HL-60 (cell line): ENCODE results near the gene NKD1.

ENCODE experiments used
- POLR2AphosphoS5 ChIP-seq: IDR thresholded peaks from 2 replicates; pipeline ENCODE4 v1.6.1; 2012; ENCODE audit warnings: low read depth
- TF ChIP-seq, protein P1 (sequence below): IDR thresholded peaks from one replicate; pipeline ENCODE4 v1.5.1; 2011; ENCODE audit warnings: low read length, control low read depth, inconsistent platforms; ENCODE audit not compliant: insufficient read depth

DNA sequence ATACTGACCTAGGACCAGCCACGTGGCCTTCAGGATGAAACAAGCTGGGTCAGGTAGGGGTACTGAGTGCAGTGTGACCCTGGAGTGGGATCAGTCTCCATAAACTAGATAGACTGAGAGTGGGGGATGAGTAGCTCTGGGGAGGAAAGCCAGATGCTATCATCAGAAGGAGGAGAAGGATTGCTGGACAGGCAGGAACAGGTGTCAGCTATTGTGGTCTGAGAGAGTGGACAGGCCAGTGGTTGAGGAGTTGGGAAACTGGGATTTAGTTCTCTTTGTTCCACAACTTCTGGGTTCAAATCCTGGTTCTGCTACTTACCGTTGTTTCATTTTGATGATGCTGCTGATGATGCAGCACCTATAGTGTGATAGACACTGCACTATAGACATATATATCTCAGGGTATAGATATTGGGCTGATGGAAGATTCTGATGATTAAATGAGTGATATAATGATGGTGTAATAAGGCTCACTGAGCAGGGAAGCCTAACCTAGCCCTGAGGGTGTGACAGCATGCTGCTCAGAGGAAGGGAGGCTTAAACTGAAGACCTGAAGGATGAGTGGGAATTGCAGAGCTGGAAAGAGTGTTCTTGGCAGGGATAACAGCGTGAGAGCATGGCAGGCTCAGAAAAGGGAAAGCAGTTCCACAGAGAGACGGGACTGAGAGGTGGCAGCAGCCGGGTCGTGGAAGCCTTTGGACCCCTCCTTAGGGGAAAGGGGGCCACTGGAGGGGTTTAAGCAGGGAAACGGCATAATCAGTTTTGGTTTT is 66.9 kb downstream of the NKD1 start:
- TF ChIP-seq, protein P1, sequence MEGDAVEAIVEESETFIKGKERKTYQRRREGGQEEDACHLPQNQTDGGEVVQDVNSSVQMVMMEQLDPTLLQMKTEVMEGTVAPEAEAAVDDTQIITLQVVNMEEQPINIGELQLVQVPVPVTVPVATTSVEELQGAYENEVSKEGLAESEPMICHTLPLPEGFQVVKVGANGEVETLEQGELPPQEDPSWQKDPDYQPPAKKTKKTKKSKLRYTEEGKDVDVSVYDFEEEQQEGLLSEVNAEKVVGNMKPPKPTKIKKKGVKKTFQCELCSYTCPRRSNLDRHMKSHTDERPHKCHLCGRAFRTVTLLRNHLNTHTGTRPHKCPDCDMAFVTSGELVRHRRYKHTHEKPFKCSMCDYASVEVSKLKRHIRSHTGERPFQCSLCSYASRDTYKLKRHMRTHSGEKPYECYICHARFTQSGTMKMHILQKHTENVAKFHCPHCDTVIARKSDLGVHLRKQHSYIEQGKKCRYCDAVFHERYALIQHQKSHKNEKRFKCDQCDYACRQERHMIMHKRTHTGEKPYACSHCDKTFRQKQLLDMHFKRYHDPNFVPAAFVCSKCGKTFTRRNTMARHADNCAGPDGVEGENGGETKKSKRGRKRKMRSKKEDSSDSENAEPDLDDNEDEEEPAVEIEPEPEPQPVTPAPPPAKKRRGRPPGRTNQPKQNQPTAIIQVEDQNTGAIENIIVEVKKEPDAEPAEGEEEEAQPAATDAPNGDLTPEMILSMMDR, result no peak
- no peak for TF ChIP-seq POLR2AphosphoS5
